Measurements from ENCODE around the gene RBM44.

Gene RBM44

DNA sequence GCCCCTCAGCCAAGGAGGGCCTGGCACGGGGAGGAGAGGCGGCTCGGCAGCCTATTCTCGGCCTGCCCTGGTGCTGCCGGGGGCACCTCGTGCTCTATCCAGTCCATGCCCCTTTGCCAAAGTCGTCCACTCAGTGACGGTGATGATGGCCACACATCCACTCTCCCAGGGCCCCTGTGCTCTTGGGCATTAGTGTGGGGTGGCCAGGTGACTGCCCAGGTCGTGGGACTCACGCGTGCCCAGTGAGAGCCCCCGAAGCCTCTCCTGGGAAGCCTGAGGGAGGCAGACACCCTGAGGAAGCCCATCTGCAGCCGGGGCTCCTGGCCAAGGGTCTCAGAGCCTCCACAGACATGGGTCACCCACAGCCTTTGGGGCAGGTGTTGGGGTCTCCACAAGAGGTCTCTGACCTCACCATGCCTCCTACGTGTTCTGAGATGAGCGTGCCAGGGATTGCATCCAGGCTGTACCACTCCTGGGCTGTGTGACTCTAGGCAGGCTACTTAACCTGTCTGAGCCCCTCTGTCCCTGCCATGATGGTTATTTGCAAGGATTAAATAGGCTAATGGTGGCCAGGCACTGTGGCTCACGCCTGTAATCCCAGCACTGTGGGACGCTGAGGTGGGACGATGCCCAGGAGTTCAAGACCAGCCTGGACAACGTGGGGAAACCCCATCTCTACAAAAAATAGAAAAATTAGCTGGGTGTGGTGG, 73.8 kb downstream of the RBM44 start:
- DNase-seq (ENCODE audit: low spot score): no peak

GRCh38 chr2:237873421-237873831, 74.8 kb downstream of the RBM44 start:
- no peak for DNase-seq (ENCODE audit: low spot score)

DNA sequence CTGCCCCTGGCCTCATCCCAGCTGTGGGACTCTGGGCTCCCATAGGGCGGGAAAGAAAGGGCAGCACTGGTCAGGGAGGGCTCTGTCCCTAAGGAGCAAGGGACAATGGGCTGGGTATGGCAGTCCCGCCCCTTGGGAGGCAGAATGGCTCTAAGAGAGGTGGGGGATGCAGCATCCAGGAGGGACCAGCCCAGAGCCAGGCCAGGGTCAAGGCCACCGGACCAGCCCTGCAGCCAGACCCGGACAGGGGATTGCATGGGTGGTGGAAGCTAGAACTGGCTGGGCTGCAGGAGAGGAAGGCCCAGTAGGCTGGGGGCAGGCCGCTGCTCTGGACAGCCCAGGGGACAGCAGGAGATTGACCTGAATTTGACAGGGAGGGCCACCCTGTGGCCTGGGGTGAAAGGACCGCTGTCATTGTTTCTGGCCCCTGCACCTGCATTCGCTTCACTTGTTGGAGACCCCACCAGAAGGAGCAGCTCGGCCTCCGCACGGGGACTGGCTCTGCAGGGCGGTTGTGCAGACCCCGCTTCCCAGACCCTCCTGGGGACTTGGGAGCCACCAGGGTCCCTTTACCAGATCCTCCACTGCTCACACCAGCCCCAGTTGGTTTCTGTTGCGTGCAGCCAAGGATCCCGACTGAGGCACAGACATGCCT, 75.4 kb downstream of the RBM44 start:
- no peak for DNase-seq (ENCODE audit: low spot score)

- no peak for DNase-seq (ENCODE audit: low spot score)
Measured at GRCh38 chr2:237874585-237875161, 76.1 kb downstream of the RBM44 start.

DNA sequence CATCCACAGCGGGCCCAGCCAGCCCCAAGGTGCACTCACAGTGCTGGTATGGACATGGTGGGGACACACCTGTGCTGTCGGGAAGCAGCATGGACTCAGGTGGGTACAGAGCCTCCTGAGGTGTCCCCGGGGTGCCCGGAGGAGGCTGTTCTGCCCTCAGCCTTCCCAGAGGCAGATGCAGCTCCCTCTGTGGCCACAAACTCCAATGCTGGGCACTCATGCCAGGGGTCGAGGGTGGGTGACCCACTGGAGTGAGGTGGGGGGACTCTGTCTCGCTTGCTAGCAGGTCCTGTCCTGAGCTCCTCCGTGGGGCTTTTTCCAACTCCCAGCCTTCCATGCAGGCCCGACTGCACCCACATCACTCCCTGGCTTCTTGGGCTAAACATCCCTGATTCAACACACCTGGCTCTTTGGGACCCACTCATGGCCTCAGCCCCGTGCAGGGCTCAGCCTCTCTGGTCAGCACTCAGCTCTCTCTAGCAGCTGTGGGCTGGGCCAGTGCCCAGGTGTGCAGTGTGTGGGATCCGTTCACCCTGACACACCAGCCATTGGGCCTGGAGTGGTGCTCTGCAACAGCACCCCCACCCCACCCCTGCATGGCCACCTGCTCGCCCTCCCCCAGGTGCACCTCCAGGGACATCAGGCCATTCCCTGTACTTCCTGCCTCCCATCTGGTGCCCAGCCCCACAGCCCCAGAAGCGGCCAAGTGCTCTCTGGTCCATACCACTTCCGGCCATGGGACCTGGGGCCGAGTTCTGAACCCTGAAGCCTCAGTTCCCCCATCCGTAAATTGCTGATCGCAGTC, 76.9 kb downstream of the RBM44 start:
- no peak for DNase-seq (ENCODE audit: low spot score)

DNA sequence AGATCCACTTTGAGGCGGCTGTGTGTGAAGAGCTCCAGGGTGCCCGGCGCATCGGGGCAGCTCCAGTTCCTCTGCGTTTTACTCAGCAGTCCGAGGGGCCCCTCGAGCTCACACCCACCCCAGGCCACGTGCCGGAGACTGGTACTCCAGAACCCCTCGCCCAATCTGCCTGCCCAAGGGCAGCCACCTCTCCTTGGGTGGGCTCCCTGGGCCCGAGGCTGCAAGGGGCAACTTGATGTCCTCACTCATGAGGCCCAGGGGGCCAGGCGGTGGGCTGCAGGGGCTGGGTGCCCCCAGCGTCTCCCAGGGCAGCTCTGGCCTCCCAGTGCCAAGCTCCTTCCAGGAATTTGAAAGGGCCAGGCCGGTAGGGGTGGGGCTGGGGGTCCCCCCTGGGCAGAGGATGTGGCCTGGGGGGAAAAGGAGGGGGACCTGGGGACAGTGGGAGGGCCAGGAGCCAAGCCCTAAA, 77.5 kb downstream of the RBM44 start:
- no peak for DNase-seq (ENCODE audit: low spot score)

DNA sequence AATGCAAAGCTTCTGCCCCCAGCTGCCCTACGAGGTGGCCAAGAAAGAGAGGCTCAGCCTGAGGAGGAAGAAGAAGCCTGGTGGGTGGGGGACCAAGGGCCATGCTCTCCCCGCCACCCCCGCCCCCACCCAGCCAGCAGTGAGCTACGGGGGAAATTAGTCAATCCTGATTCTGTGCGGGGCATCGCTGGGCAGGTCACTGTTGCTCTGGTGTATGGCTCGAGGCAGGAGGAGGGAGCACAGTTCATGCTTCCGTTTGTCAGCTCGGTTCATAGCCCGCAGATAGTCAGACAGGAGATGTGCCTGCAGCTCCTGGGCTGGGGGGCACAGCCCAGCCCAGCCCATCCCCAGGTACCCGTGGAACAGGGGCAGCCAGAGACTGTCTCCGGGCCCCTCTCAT, 78.0 kb downstream of the RBM44 start:
- no peak for DNase-seq (ENCODE audit: low spot score)

DNA sequence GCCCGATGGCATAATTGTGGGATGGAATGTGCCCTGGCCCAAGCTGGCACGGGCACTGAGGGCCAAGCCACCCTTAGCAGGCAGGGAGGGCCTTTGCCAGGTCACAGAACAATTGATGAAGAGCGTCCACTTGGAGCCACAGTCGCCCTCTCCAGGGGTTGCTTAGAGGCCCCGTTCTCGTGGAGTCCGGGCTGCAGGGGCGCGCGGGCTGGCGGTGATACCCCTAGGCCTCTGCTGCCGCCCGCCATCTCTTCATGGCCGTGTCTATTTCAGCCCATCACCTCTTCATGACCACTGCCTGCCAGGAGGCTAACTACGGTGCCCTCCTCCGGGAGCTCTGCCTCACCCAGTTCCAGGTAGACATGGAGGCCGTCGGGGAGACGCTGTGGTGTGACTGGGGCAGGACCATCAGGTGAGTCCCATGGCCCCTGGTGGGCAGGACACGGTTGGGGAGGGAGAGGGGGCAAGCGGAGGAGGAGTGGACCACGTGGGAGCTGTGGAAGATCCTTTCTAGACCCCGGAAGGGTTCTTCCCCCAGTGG, 78.4 kb downstream of the RBM44 start:
- DNase-seq (ENCODE audit: low spot score): no peak

DNA sequence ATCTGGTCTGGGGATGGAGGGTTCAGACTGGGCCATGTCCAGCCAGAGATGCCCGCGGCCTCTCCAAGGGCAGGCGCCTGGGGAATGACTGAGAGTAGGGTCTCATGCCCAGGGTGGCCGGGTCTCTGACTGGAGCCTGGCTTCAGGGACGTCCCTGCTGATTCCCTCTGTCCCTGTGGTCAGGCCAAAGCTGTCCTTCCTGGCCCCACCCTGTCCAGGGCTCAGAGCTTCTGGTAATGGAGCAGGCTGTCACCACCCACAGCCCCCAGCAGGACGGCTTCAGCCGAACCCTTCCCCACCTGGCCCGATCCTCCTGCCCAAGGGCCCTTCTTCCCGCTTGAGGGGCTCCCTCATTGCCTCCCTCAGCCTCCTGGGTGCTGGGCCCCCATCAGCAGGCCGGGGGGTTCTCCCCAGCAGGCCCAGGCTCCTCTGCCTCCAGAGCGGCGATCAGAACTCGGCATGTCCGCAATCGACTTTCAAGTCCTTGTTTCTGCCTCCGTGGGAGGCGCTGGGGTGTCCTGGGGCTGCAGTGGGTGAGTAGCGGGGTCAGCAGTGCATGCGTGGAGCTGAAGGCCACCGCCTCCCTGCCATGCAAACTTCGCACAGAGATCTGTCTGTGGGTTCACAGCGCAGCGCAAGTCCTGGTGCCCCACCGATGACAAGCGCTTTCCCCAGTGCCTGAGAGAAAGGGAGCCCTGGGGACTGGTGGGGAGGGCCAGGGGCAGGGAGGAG, 79.2 kb downstream of the RBM44 start:
- no peak for DNase-seq (ENCODE audit: low spot score)

GRCh38 chr2:237878321-237879057, 79.9 kb downstream of the RBM44 start:
- DNase-seq (ENCODE audit: low spot score): no peak

GRCh38 chr2:237879058-237879430, 80.5 kb downstream of the RBM44 start:
- no peak for DNase-seq (ENCODE audit: low spot score)

GRCh38 chr2:237879991-237880560, 81.5 kb downstream of the RBM44 start:
- no peak for DNase-seq (ENCODE audit: low spot score)

DNA sequence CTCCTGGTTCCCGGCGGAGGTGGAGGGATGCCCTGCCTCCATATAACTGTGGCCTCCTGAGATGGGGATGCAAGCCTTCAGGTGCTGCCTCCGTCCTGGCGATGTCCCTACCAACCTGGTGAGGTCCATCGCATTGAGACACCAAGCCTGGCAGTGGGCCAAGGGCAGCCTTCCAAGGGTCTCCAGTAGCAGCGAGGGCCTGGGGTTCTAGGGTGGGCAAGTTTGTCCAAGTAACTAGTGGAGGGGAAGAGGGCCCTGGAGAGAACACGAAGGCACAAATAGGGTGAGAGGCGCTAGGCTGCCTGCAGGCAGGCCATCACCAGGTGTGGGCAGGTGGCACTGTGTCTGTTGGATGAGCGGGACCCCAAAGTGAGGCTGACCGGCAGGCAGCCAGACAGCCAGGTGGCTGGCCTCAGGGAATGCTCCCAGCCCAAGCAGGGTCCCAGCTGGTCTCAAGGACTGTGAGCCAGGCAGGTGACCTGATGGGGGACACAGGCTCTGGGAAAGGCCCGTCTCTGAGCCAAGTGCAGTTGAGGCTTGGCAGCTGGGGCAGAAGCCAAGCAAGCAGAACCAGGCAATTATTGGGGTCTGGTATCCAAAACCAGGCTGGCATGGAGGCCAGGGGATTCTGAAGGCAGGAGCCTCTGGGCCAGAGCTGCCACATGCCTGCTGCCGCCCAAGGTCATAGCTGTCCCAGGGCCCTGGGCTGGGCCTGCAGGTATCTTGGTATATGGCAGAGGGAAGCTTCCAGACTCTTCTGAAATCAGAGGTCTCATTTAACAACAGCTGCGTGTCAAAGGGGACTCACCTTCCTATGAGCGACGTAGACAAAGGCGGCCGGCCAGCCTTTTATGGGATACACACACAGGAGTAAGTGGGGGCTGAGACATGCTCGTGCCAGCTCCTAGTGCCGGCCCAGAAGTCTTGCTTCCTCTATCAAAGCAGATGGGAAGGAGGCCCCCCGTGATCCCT, 84.2 kb downstream of the RBM44 start:
- DNase-seq (ENCODE audit: low spot score): no peak

- DNase-seq (ENCODE audit: low spot score): no peak
Measured at GRCh38 chr2:237883951-237884446, 85.4 kb downstream of the RBM44 start.

- DNase-seq (ENCODE audit: low spot score): no peak
Measured at GRCh38 chr2:237884681-237885080, 86.1 kb downstream of the RBM44 start.

GRCh38 chr2:237885111-237885930, 86.7 kb downstream of the RBM44 start:
- DNase-seq (ENCODE audit: low spot score): no peak

DNA sequence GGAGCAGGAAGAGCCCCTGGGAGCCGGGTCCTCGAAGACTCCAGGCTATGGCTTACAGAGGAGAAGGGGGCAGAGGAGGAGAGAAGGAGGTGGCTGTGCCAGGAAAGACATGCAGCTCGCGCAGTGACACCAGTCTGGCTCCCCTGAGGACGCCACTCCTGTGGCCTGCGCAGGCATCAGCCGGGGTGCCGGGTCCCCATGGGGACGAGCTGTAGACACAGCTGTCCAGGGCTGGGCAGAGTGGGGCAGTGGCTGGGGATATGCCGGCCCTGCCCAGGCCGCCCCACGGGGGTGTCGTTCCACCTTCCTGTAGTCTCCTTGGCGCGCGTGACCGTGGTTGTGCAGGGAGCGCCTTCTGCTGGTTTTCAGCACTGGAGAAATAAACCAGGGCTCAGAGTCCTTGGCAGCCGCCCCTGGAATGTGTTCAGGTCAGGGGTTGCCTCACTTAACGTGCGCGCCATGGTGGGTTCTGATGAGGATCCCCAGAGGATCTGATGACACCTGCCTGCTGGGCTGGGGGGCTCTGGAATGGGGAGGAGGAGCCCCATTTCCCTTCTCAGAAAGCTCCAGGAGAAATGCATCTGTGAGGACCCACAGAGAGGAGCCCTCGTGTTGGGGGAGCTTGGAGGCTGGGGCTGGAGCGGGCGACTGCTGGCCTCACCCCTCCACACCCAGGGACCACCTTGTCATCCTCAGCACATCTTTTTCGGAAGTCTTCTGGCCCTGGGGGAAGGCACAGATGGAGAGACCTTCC, 87.5 kb downstream of the RBM44 start:
- DNase-seq (ENCODE audit: low spot score): no peak
